ENCODE data around the gene PPP1R27.

Gene PPP1R27

GRCh38 chr17:81821147-81821546 lies 13.7 kb downstream of the PPP1R27 start:
- no peak for DNase-seq (ENCODE audit: low spot score)

- no peak for DNase-seq (ENCODE audit: low spot score)
Measured at GRCh38 chr17:81819708-81820107, 15.1 kb downstream of the PPP1R27 start.

GRCh38 chr17:81817758-81818147 lies 17.1 kb downstream of the PPP1R27 start:
- DNase-seq (ENCODE audit: low spot score) = no peak

- no peak for DNase-seq (ENCODE audit: low spot score)
Measured at GRCh38 chr17:81815646-81815986, 19.2 kb downstream of the PPP1R27 start.

GRCh38 chr17:81814748-81815645 lies 19.9 kb downstream of the PPP1R27 start:
- DNase-seq (ENCODE audit: low spot score) = no peak

GRCh38 chr17:81813861-81814683 lies 20.8 kb downstream of the PPP1R27 start:
- DNase-seq (ENCODE audit: low spot score) = no peak

GRCh38 chr17:81813371-81813684 lies 21.5 kb downstream of the PPP1R27 start:
- no peak for DNase-seq (ENCODE audit: low spot score)

- DNase-seq (ENCODE audit: low spot score) = no peak
Measured at GRCh38 chr17:81812571-81813370, 22.1 kb downstream of the PPP1R27 start.

- DNase-seq (ENCODE audit: low spot score) = no peak
Measured at GRCh38 chr17:81811705-81812570, 22.9 kb downstream of the PPP1R27 start.

- no peak for DNase-seq (ENCODE audit: low spot score)
Measured at GRCh38 chr17:81810892-81811704, 23.8 kb downstream of the PPP1R27 start.

GRCh38 chr17:81810476-81810875 lies 24.4 kb downstream of the PPP1R27 start:
- DNase-seq (ENCODE audit: low spot score) = no peak

- DNase-seq (ENCODE audit: low spot score) = no peak
Measured at GRCh38 chr17:81809556-81809998, 25.3 kb downstream of the PPP1R27 start.

- DNase-seq (ENCODE audit: low spot score) = no peak
Measured at GRCh38 chr17:81808778-81809555, 25.9 kb downstream of the PPP1R27 start.

GRCh38 chr17:81807839-81808238 lies 27.0 kb downstream of the PPP1R27 start:
- DNase-seq (ENCODE audit: low spot score) = no peak

- DNase-seq (ENCODE audit: low spot score) = no peak
Measured at GRCh38 chr17:81807210-81807719, 27.6 kb downstream of the PPP1R27 start.

GRCh38 chr17:81806461-81807209 lies 28.2 kb downstream of the PPP1R27 start:
- DNase-seq (ENCODE audit: low spot score) = no peak

GRCh38 chr17:81805707-81806460 lies 29.0 kb downstream of the PPP1R27 start:
- DNase-seq (ENCODE audit: low spot score) = no peak

Measured in RKO (cell line).